ENCODE results near the gene FECH.

DNA sequence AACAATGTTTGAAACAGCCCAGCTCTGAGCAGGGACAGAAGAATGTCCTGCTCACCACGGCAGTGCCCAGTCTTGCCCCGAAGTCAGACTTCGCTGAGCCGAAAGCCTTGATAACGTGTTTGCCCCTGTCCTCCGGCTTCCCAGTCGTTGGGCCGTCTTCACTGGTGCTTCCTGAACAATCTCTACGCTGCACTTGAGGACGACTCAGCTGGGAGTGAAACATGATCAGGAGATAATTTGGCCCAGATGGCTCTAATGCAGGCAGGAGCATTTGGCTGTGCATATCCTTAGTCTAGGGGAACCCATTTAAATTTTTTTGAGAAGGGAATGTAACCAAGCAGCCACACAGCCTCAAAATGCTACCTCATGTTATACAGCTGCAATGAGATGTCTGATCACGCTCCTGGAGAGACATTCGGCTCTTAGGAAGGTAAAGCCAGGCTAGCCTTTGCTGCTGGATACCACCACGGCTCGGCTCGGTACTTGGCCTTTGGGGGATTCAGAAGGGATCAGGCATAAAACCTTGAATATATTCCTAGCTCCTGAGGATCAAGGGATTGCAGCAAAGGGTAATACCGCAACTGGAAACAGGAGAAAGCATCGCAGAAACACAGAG is 43.6 kb downstream of the FECH start:
- no peak for TF ChIP-seq POLR2AphosphoS5 (IDR thresholded peaks at IDR 0.05; ENCODE audit: low read depth, low read length)
- no peak for TF ChIP-seq POLR2A (IDR thresholded peaks at IDR 0.05; ENCODE audit: low read depth, low read length)
